HepG2 (cell line): ENCODE results near the gene YIPF3. TPM values are rescaled to one million over a fixed set of nuclear protein-coding genes. Genes with fewer than 3 reads are reported as not detected.

ENCODE experiments used
- ATAC-seq: fragments of 200-7000 bp; cut with Tn5 transposase; 3 replicates; pipeline ENCODE4 v1.9.1; 2020; ENCODE audit warnings: mild to moderate bottlenecking, moderate library complexity
- BruUV-seq: library from RNA; stranded (reverse); fragments of 400-500 nt; replicated peaks from 2 replicates; lab custom pipeline; 2021; lab: Mats Ljungman, UMichigan
- CTCF ChIA-PET: fragments of 300-600 bp; formaldehyde crosslinking; extraction: SDS; loops from one replicate; lab custom pipeline; 2021; ENCODE audit warnings: low total read pairs, inconsistent platforms, low intra/inter-chr PET ratio; lab: Yijun Ruan, JAX
- POLR2A ChIA-PET: fragments of 350-600 bp; sonication (Branson Sonifier 250); formaldehyde crosslinking; loops from one replicate; lab custom pipeline; 2020; ENCODE audit warnings: antibody characterized with exemption, inconsistent platforms; lab: Yijun Ruan, JAX
- DNase-seq: peaks from one replicate; pipeline ENCODE4 v3.0.0-alpha.2; 2015; ENCODE audit warnings: low spot score
- FAIRE-seq: peaks from 3 replicates; lab custom pipeline; 2011; peaks lifted over from hg19 to GRCh38; lab: Jason Lieb, UNC
- H2AFZ ChIP-seq: one replicate; pipeline ENCODE4 v1.6.1; 2011; ENCODE audit warnings: low read length, inconsistent platforms
- H3K27ac ChIP-seq: fragments of 300-600 bp; 3 replicates; pipeline ENCODE4 v1.8.0; 2011; ENCODE audit warnings: mixed run types, mild to moderate bottlenecking, mixed read lengths, low read length, inconsistent platforms; ENCODE audit not compliant: insufficient read depth; ENCODE audit errors: extremely low read length
- H3K27me3 ChIP-seq, 2 experiments: fragments of 200-600 bp in 1 of 2; 2 replicates in 1 of 2; 3 replicates in 1 of 2; pipeline versions ENCODE4 v1.6.0 to v1.8.0; 2011; ENCODE audit warnings: low read length in 2 of 2, mild to moderate bottlenecking in 2 of 2, moderate library complexity in 2 of 2, inconsistent platforms in 1 of 2; ENCODE audit not compliant: insufficient read depth in 2 of 2, control insufficient read depth in 1 of 2
- H3K36me3 ChIP-seq, 2 experiments: fragments of 200-600 bp in 1 of 2; replicated peaks in 1 of 2; 2 replicates in 1 of 2; 3 replicates in 1 of 2; pipeline versions ENCODE4 v1.5.1 to v1.8.0; 2011; ENCODE audit warnings: low read length in 2 of 2, inconsistent platforms in 1 of 2; ENCODE audit not compliant: insufficient read depth in 2 of 2, control insufficient read depth in 1 of 2
- H3K4me1 ChIP-seq: 2 replicates; pipeline ENCODE4 v1.5.1; 2012; ENCODE audit warnings: low read length, inconsistent platforms; ENCODE audit not compliant: insufficient read depth
- H3K4me2 ChIP-seq: 2 replicates; pipeline ENCODE4 v1.6.0; 2011; ENCODE audit warnings: low read depth, low read length, inconsistent platforms
- H3K4me3 ChIP-seq, 3 experiments: fragments of 200-600 bp in 1 of 3; sonication (generic), shearing (Covaris generic) in 1 of 3; replicated peaks in 1 of 3; 2 replicates each; pipeline ENCODE4 v1.5.1; 2011 to 2016; ENCODE audit warnings: low read length in 3 of 3, inconsistent platforms in 2 of 3, low read depth in 2 of 3, mild to moderate bottlenecking in 2 of 3, control low read depth in 1 of 3, mixed read lengths in 1 of 3; ENCODE audit not compliant: insufficient read depth in 1 of 3
- H3K79me2 ChIP-seq: one replicate; pipeline ENCODE4 v1.6.1; 2011; ENCODE audit warnings: low read length, inconsistent platforms; ENCODE audit not compliant: insufficient read depth
- H3K9ac ChIP-seq: 2 replicates; pipeline ENCODE4 v1.6.0; 2011; ENCODE audit warnings: mild to moderate bottlenecking, low read depth, low read length, inconsistent platforms; ENCODE audit not compliant: insufficient read depth
- H3K9me3 ChIP-seq: 2 replicates; pipeline ENCODE4 v1.5.1; 2012; ENCODE audit warnings: mild to moderate bottlenecking, low read length
- H4K20me1 ChIP-seq: 2 replicates; pipeline ENCODE4 v1.6.0; 2011; ENCODE audit warnings: inconsistent platforms, mild to moderate bottlenecking, low read length, moderate library complexity; ENCODE audit not compliant: insufficient read depth
- PLRG1 ChIP-seq: fragments of 450-650 bp; conservative IDR thresholded peaks from 2 replicates; pipeline ENCODE4 v1.6.1; 2016
- RERE ChIP-seq: IDR thresholded peaks from 2 replicates; pipeline ENCODE4 v1.6.1; 2016; ENCODE audit warnings: low read depth, missing genetic modification reagents, missing compliant biosample characterization
- SPEN ChIP-seq: sonication (generic); formaldehyde crosslinking; IDR thresholded peaks from 2 replicates; pipeline ENCODE4 v1.5.1; 2020; ENCODE audit warnings: low read depth, mild to moderate bottlenecking, missing genetic modification reagents
- SRSF4 ChIP-seq: fragments of 200-400 bp; formaldehyde crosslinking; IDR thresholded peaks from one replicate; pipeline ENCODE4 v1.6.1; 2018; ENCODE audit warnings: mild to moderate bottlenecking, low read depth, low read length, moderate library complexity; ENCODE audit not compliant: poor library complexity, severe bottlenecking
- WGBS: methylation state at CpG from one replicate; pipeline ENCODE4 v1.1.6; 2017; ENCODE audit warnings: low lambda C conversion rate; 5-methylcytosine and 5-hydroxymethylcytosine counted together
- in situ Hi-C: cut with HindIII; loops from 2 replicates; pipeline ENCODE4 v1.10.0; 2017; ENCODE audit warnings: low pct_unique_long_range_greater_than_20kb; ENCODE audit not compliant: extremely low pct_ligation_motif_present
- intact Hi-C: fragments of 100-400 bp; cut with micrococcal nuclease; formaldehyde crosslinking; loops from one replicate; pipeline ENCODE4 v1.10.0; 2022; ENCODE audit not compliant: unreplicated experiment
- polyA plus RNA-seq, 8 experiments: library from polyadenylated mRNA; depleted of rRNA in 3 of 8; stranded (reverse) in 7 of 8; unstranded in 1 of 8; fragments of >200 nt; fragmentation: Illumina TruSeq in 4 of 8; extraction: Trizol in 4 of 8; gene quantifications; 2 replicates each; pipeline versions ENCODE4 v1.2.1 to v1.2.3, GENCODE V29; 2011 to 2016; ENCODE audit warnings: low read depth in 4 of 8, missing spikeins in 1 of 8, mixed read lengths in 1 of 8; ENCODE audit not compliant: insufficient read depth in 1 of 8
- total RNA-seq, 5 experiments: library from RNA; depleted of rRNA; stranded (reverse); fragments of >200 nt; fragmentation: Illumina TruSeq; extraction: Trizol; gene quantifications; 2 replicates each; pipeline ENCODE4 v1.2.3, GENCODE V29; 2016; ENCODE audit warnings: low read depth in 1 of 5
- TF ChIP-seq, protein P1 (sequence below): sonication (generic); formaldehyde crosslinking; IDR thresholded peaks from 2 replicates; pipeline ENCODE4 v1.8.0; 2022; ENCODE audit warnings: missing genetic modification reagents, low read depth, mild to moderate bottlenecking, borderline replicate concordance

Gene YIPF3
- total and polyA plus RNA-seq, 2 of the 13 experiments (the other 11 are each of a cell fraction or from before 2014, with no cell fraction given), result 107 to 206 TPM

DNA sequence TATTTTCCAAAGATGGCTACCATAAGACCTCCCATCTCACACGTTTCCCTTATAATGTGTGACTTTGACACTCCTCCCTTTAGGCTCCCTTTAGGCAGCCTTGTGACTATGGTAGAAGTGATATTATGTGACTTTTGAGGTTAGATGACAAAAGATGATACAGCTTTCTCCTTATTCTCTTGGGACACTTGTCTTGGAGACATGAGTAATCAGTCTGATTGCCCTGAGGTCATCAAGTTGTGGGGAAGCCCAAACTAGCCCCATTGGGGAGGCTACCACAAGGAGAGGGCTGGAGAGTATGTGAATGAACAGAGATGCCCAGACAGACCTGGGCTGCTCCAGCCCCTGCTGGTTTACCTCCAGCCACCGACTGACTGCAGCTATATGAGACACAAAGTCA is 50.8 kb downstream of the YIPF3 start:
- H3K9ac ChIP-seq, result no peak overlapping the region
- no peak overlapping the region for H2AFZ ChIP-seq
- no peak overlapping the region for H3K4me2 ChIP-seq
- H3K4me1 ChIP-seq, result no peaks in the 10 kb centered on the region
- intact Hi-C loops, result no loop called here
- H3K36me3 ChIP-seq, result no peaks in the 10 kb centered on the region
- no TSS peak for BruUV-seq
- no peaks in the 10 kb centered on the region for H3K9me3 ChIP-seq
- FAIRE-seq, result no peak
- TF ChIP-seq SPEN (CRISPR knock-in tag), result no peak
- TF ChIP-seq SRSF4, result no peak
- TF ChIP-seq RERE, result no peak
- TF ChIP-seq PLRG1, result no peak
- TF ChIP-seq, protein P1, sequence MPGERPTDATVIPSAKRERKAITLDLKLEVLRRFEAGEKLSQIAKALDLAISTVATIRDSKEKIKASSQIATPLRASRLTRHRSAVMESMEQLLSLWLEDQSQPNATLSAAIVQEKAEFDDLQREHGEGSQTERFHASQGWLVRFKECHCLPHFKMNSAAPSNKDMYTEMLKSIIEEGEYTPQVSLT (CRISPR knock-in tag), result no peak
- in situ Hi-C loops, result no loop called here
- ChIA-PET CTCF (no interaction called here), POLR2A (no interaction called here)
- ATAC-seq, result peak; percentile 31; the same call in 2 of the 3 replicates
- no peaks in the 10 kb centered on the region for H4K20me1 ChIP-seq
- peaks cover 0 to 17% of the 10 kb centered on the region in 2 experiments; a peak in 3 of 5 replicates for H3K27me3 ChIP-seq
- H3K79me2 ChIP-seq, result no peaks in the 10 kb centered on the region
- H3K27ac ChIP-seq, result no peak overlapping the region
- DNase-seq, result no peak
- no peak overlapping the region for H3K4me3 ChIP-seq
- WGBS, result 20% methylated on average over 2 of the region's 2 CpGs
